WTC11 (cell line): Measurements from ENCODE around the gene DMC1. TPM values are rescaled to one million over a fixed set of nuclear protein-coding genes. Genes with fewer than 3 reads are reported as not detected.

Source experiments
- CBFB ChIP-seq: sonication (generic); formaldehyde crosslinking; IDR thresholded peaks from 2 replicates; pipeline ENCODE4 v1.8.1; 2022; ENCODE audit warnings: mild to moderate bottlenecking, low read depth, missing genetic modification reagents
- ESRRA ChIP-seq: sonication (generic); formaldehyde crosslinking; IDR thresholded peaks from 2 replicates; pipeline ENCODE4 v1.8.1; 2022; ENCODE audit warnings: mild to moderate bottlenecking, missing genetic modification reagents, borderline replicate concordance
- ETV6 ChIP-seq: sonication (generic); formaldehyde crosslinking; IDR thresholded peaks from 2 replicates; pipeline ENCODE4 v1.8.1; 2022; ENCODE audit warnings: mild to moderate bottlenecking, missing genetic modification reagents
- GTF2I ChIP-seq: fragments of 250-450 bp; sonication (Bioruptor Pico); conservative IDR thresholded peaks from 2 replicates; pipeline ENCODE4 v1.4.0; 2021; ENCODE audit warnings: mild to moderate bottlenecking
- KAT7 ChIP-seq: sonication (generic); formaldehyde crosslinking; IDR thresholded peaks from 2 replicates; pipeline ENCODE4 v1.8.1; 2023; ENCODE audit warnings: missing genetic modification reagents, mild to moderate bottlenecking, borderline replicate concordance
- MYBL2 ChIP-seq: sonication (generic); formaldehyde crosslinking; IDR thresholded peaks from 2 replicates; pipeline ENCODE4 v1.8.1; 2023; ENCODE audit warnings: mild to moderate bottlenecking, moderate library complexity, missing genetic modification reagents
- NFATC4 ChIP-seq: fragments of 250-450 bp; sonication (Bioruptor Pico); IDR thresholded peaks from 2 replicates; pipeline ENCODE4 v1.9.0; 2021; ENCODE audit warnings: mild to moderate bottlenecking
- NR1H2 ChIP-seq: sonication (generic); formaldehyde crosslinking; IDR thresholded peaks from 2 replicates; pipeline ENCODE4 v1.9.0; 2021; ENCODE audit warnings: mild to moderate bottlenecking, moderate library complexity, missing genetic modification reagents
- NR2C2 ChIP-seq: sonication (generic); formaldehyde crosslinking; IDR thresholded peaks from 2 replicates; pipeline ENCODE4 v1.8.0; 2022; ENCODE audit warnings: mild to moderate bottlenecking, missing genetic modification reagents
- OVOL2 ChIP-seq: fragments of 250-450 bp; sonication (Bioruptor Pico); IDR thresholded peaks from 2 replicates; pipeline ENCODE4 v1.9.0; 2021; ENCODE audit warnings: mild to moderate bottlenecking, borderline replicate concordance
- ZNF219 ChIP-seq: sonication (generic); formaldehyde crosslinking; IDR thresholded peaks from 2 replicates; pipeline ENCODE4 v1.8.0; 2023; ENCODE audit warnings: missing genetic modification reagents, mild to moderate bottlenecking, borderline replicate concordance
- ZNF423 ChIP-seq: fragments of 250-450 bp; sonication (Bioruptor Pico); IDR thresholded peaks from 2 replicates; pipeline ENCODE4 v2.1.2; 2022; ENCODE audit warnings: mild to moderate bottlenecking, moderate library complexity
- total RNA-seq: library from RNA; stranded (reverse); gene quantifications from 3 replicates; pipeline ENCODE4 v1.2.3, GENCODE V29; 2021
- TF ChIP-seq, protein P1 (sequence below): sonication (generic); formaldehyde crosslinking; IDR thresholded peaks from 2 replicates; pipeline ENCODE4 v1.8.1; 2022; ENCODE audit warnings: low read depth, missing genetic modification reagents, borderline replicate concordance
- TF ChIP-seq, protein P2 (sequence below): sonication (generic); formaldehyde crosslinking; IDR thresholded peaks from 2 replicates; pipeline ENCODE4 v1.8.0; 2022; ENCODE audit warnings: mild to moderate bottlenecking, missing genetic modification reagents
- TF ChIP-seq, protein P3 (sequence below): fragments of 250-450 bp; sonication (Bioruptor Pico); IDR thresholded peaks from 2 replicates; pipeline ENCODE4 v1.9.0; 2021; ENCODE audit warnings: mild to moderate bottlenecking, borderline replicate concordance
- TF ChIP-seq, protein P4 (sequence below): sonication (generic); formaldehyde crosslinking; IDR thresholded peaks from 2 replicates; pipeline ENCODE4 v1.8.0; 2022; ENCODE audit warnings: mild to moderate bottlenecking, missing genetic modification reagents
- TF ChIP-seq, protein P5 (sequence below): sonication (generic); formaldehyde crosslinking; IDR thresholded peaks from 2 replicates; pipeline ENCODE4 v1.8.1; 2023; ENCODE audit warnings: mild to moderate bottlenecking, missing genetic modification reagents, moderate library complexity
- TF ChIP-seq, protein P6 (sequence below): sonication (generic); formaldehyde crosslinking; IDR thresholded peaks from 2 replicates; pipeline ENCODE4 v1.8.0; 2023; ENCODE audit warnings: missing genetic modification reagents, mild to moderate bottlenecking, borderline replicate concordance
- TF ChIP-seq, protein P7 (sequence below): fragments of 200-600 bp; IDR thresholded peaks from 2 replicates; pipeline ENCODE4 v1.8.0; 2022; ENCODE audit warnings: antibody characterized with exemption
- TF ChIP-seq, protein P8 (sequence below): sonication (generic); formaldehyde crosslinking; IDR thresholded peaks from 2 replicates; pipeline ENCODE4 v1.8.0; 2022; ENCODE audit warnings: mild to moderate bottlenecking, missing genetic modification reagents
- TF ChIP-seq, protein P9 (sequence below): sonication (generic); formaldehyde crosslinking; conservative IDR thresholded peaks from 2 replicates; pipeline ENCODE4 v1.8.1; 2022; ENCODE audit warnings: mild to moderate bottlenecking, missing genetic modification reagents

DMC1 gene
- total RNA-seq, 1 experiment from 2014 or later = 4.3 TPM

DNA sequence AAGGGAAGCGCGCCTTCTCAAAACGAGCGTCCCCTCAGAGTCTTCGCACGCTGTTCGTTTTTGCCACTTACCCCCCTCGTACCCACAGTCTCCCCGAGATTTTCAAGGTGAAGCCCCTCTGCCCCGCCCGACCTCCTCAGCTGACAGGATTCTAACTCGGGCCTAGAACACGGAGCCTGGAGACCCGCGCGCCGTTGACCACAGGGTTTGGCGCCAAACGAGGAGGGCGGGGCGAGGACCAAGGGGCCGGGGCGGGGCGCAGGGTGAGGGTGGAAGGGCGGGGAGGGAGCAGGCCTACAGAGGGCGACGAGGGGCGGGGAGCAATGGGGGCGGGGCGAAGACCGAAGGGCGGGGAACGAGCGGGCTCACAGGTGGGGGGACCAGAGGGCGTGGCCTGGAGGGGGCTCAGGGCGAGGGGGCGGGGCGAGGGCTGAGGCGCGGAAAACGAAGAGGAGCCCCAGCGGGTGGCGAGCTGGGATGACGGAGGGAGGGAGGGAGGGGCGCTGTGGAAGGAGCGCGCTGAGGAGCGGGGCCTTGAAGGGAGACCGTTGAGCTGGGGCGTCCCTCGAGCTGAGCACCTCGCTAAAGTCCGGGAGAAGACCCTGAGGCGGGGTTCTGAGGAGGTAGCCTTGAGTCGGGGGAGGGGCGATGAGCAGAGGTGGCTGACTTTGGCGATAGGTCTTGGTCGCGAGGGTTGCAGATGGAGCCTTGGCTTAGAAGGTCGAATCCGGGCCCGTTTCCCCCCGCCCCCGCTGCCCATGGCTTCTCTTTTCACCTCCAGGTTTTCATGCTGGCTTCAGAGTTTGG, at the start of gene DMC1 (continued):
- TF ChIP-seq, protein P1, sequence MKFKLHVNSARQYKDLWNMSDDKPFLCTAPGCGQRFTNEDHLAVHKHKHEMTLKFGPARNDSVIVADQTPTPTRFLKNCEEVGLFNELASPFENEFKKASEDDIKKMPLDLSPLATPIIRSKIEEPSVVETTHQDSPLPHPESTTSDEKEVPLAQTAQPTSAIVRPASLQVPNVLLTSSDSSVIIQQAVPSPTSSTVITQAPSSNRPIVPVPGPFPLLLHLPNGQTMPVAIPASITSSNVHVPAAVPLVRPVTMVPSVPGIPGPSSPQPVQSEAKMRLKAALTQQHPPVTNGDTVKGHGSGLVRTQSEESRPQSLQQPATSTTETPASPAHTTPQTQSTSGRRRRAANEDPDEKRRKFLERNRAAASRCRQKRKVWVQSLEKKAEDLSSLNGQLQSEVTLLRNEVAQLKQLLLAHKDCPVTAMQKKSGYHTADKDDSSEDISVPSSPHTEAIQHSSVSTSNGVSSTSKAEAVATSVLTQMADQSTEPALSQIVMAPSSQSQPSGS (CRISPR knock-in tag) = no peak
- TF ChIP-seq MYBL2 (CRISPR knock-in tag) (no peak), KAT7 (no peak), ZNF219 (CRISPR knock-in tag) (no peak), GTF2I (no peak), CBFB (CRISPR knock-in tag) (peak; percentile 27; the same call in 1 of the 2 replicates), NFATC4 (no peak), ETV6 (0 out of 2 replicates have a peak, but pooled peaks have one; percentile 49), NR2C2 (no peak), ESRRA (no peak), ZNF423 (CRISPR knock-in tag) (no peak), NR1H2 (no peak), OVOL2 (CRISPR knock-in tag) (no peak)
- TF ChIP-seq, protein P2, sequence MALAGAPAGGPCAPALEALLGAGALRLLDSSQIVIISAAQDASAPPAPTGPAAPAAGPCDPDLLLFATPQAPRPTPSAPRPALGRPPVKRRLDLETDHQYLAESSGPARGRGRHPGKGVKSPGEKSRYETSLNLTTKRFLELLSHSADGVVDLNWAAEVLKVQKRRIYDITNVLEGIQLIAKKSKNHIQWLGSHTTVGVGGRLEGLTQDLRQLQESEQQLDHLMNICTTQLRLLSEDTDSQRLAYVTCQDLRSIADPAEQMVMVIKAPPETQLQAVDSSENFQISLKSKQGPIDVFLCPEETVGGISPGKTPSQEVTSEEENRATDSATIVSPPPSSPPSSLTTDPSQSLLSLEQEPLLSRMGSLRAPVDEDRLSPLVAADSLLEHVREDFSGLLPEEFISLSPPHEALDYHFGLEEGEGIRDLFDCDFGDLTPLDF (CRISPR knock-in tag) = no peak
- TF ChIP-seq, protein P3, sequence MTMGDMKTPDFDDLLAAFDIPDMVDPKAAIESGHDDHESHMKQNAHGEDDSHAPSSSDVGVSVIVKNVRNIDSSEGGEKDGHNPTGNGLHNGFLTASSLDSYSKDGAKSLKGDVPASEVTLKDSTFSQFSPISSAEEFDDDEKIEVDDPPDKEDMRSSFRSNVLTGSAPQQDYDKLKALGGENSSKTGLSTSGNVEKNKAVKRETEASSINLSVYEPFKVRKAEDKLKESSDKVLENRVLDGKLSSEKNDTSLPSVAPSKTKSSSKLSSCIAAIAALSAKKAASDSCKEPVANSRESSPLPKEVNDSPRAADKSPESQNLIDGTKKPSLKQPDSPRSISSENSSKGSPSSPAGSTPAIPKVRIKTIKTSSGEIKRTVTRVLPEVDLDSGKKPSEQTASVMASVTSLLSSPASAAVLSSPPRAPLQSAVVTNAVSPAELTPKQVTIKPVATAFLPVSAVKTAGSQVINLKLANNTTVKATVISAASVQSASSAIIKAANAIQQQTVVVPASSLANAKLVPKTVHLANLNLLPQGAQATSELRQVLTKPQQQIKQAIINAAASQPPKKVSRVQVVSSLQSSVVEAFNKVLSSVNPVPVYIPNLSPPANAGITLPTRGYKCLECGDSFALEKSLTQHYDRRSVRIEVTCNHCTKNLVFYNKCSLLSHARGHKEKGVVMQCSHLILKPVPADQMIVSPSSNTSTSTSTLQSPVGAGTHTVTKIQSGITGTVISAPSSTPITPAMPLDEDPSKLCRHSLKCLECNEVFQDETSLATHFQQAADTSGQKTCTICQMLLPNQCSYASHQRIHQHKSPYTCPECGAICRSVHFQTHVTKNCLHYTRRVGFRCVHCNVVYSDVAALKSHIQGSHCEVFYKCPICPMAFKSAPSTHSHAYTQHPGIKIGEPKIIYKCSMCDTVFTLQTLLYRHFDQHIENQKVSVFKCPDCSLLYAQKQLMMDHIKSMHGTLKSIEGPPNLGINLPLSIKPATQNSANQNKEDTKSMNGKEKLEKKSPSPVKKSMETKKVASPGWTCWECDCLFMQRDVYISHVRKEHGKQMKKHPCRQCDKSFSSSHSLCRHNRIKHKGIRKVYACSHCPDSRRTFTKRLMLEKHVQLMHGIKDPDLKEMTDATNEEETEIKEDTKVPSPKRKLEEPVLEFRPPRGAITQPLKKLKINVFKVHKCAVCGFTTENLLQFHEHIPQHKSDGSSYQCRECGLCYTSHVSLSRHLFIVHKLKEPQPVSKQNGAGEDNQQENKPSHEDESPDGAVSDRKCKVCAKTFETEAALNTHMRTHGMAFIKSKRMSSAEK (CRISPR knock-in tag) = no peak
- TF ChIP-seq, protein P4, sequence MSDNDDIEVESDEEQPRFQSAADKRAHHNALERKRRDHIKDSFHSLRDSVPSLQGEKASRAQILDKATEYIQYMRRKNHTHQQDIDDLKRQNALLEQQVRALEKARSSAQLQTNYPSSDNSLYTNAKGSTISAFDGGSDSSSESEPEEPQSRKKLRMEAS (CRISPR knock-in tag) = peak; percentile 38; the same call in 1 of the 2 replicates
- TF ChIP-seq, protein P5, sequence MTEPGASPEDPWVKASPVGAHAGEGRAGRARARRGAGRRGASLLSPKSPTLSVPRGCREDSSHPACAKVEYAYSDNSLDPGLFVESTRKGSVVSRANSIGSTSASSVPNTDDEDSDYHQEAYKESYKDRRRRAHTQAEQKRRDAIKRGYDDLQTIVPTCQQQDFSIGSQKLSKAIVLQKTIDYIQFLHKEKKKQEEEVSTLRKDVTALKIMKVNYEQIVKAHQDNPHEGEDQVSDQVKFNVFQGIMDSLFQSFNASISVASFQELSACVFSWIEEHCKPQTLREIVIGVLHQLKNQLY = no peak
- TF ChIP-seq, protein P6, sequence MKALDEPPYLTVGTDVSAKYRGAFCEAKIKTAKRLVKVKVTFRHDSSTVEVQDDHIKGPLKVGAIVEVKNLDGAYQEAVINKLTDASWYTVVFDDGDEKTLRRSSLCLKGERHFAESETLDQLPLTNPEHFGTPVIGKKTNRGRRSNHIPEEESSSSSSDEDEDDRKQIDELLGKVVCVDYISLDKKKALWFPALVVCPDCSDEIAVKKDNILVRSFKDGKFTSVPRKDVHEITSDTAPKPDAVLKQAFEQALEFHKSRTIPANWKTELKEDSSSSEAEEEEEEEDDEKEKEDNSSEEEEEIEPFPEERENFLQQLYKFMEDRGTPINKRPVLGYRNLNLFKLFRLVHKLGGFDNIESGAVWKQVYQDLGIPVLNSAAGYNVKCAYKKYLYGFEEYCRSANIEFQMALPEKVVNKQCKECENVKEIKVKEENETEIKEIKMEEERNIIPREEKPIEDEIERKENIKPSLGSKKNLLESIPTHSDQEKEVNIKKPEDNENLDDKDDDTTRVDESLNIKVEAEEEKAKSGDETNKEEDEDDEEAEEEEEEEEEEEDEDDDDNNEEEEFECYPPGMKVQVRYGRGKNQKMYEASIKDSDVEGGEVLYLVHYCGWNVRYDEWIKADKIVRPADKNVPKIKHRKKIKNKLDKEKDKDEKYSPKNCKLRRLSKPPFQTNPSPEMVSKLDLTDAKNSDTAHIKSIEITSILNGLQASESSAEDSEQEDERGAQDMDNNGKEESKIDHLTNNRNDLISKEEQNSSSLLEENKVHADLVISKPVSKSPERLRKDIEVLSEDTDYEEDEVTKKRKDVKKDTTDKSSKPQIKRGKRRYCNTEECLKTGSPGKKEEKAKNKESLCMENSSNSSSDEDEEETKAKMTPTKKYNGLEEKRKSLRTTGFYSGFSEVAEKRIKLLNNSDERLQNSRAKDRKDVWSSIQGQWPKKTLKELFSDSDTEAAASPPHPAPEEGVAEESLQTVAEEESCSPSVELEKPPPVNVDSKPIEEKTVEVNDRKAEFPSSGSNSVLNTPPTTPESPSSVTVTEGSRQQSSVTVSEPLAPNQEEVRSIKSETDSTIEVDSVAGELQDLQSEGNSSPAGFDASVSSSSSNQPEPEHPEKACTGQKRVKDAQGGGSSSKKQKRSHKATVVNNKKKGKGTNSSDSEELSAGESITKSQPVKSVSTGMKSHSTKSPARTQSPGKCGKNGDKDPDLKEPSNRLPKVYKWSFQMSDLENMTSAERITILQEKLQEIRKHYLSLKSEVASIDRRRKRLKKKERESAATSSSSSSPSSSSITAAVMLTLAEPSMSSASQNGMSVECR (CRISPR knock-in tag) = no peak
- TF ChIP-seq, protein P7, sequence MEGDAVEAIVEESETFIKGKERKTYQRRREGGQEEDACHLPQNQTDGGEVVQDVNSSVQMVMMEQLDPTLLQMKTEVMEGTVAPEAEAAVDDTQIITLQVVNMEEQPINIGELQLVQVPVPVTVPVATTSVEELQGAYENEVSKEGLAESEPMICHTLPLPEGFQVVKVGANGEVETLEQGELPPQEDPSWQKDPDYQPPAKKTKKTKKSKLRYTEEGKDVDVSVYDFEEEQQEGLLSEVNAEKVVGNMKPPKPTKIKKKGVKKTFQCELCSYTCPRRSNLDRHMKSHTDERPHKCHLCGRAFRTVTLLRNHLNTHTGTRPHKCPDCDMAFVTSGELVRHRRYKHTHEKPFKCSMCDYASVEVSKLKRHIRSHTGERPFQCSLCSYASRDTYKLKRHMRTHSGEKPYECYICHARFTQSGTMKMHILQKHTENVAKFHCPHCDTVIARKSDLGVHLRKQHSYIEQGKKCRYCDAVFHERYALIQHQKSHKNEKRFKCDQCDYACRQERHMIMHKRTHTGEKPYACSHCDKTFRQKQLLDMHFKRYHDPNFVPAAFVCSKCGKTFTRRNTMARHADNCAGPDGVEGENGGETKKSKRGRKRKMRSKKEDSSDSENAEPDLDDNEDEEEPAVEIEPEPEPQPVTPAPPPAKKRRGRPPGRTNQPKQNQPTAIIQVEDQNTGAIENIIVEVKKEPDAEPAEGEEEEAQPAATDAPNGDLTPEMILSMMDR = no peak
- TF ChIP-seq, protein P8, sequence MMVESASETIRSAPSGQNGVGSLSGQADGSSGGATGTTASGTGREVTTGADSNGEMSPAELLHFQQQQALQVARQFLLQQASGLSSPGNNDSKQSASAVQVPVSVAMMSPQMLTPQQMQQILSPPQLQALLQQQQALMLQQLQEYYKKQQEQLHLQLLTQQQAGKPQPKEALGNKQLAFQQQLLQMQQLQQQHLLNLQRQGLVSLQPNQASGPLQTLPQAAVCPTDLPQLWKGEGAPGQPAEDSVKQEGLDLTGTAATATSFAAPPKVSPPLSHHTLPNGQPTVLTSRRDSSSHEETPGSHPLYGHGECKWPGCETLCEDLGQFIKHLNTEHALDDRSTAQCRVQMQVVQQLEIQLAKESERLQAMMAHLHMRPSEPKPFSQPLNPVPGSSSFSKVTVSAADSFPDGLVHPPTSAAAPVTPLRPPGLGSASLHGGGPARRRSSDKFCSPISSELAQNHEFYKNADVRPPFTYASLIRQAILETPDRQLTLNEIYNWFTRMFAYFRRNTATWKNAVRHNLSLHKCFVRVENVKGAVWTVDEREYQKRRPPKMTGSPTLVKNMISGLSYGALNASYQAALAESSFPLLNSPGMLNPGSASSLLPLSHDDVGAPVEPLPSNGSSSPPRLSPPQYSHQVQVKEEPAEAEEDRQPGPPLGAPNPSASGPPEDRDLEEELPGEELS (CRISPR knock-in tag) = no peak
- TF ChIP-seq, protein P9, sequence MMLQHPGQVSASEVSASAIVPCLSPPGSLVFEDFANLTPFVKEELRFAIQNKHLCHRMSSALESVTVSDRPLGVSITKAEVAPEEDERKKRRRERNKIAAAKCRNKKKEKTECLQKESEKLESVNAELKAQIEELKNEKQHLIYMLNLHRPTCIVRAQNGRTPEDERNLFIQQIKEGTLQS = no peak
